Tibial nerve (tissue), 3 donors: ENCODE measurements around the gene LLCFC1.

ENCODE experiments used
- CTCF ChIP-seq, 5 experiments: fragments of 200-600 bp in 3 of 5; fragments of 450-650 bp in 2 of 5; sonication (generic) in 3 of 5; IDR thresholded peaks; one replicate each; pipeline ENCODE4 v1.5.1; 2016 to 2019; ENCODE audit warnings: antibody characterized with exemption in 5 of 5, mild to moderate bottlenecking in 3 of 5, moderate library complexity in 2 of 5
- POLR2A ChIP-seq, 2 donors: fragments of 450-650 bp; IDR thresholded peaks; one replicate each; pipeline ENCODE4 v1.6.1; 2017; ENCODE audit warnings: antibody characterized with exemption in 2 of 2, mild to moderate bottlenecking in 2 of 2, moderate library complexity in 2 of 2

- TF ChIP-seq CTCF (IDR thresholded peaks at IDR 0.05) (no peak), POLR2A (IDR thresholded peaks at IDR 0.05) (no peak)
Observed at GRCh38 chr7:142905759-142906158, 33.5 kb upstream of the LLCFC1 start.
